Activated CD8-positive, alpha-beta T cell treated with anti-CD3 and anti-CD28 coated beads, Interleukin-2, amount 10 ng/mL, durations not matched to agents 7 days and 5 days (primary cell): ENCODE data around the gene LHX5. TPM values are rescaled to one million over a fixed set of nuclear protein-coding genes. Genes with fewer than 3 reads are reported as not detected.
"Not testable (repeated sequence)": the region's sequence is repeated elsewhere in the genome, so short reads cannot be mapped to it uniquely, and the experiment has no call there.

Experiments
- ATAC-seq: fragments of 150-1000 bp; cut with Tn5 transposase; one replicate; pipeline ENCODE4 v1.10.0; 2021; ENCODE audit warnings: moderate library complexity
- CTCF ChIA-PET: fragments of 350-600 bp; sonication (Branson Sonifier 250); formaldehyde crosslinking; loops from one replicate; lab custom pipeline; 2021; ENCODE audit warnings: antibody characterized with exemption; lab: Charles Lee
- POLR2A ChIA-PET: fragments of 350-600 bp; sonication (Branson Sonifier 250); formaldehyde crosslinking; loops from one replicate; lab custom pipeline; 2021; ENCODE audit warnings: antibody characterized with exemption; lab: Charles Lee
- DNase-seq: peaks from one replicate; pipeline ENCODE4 v3.0.0-alpha.2; 2020
- H3K27ac Mint-ChIP-seq: one replicate; pipeline ENCODE4 v1.8.0; 2021; ENCODE audit warnings: mild to moderate bottlenecking, mixed read lengths
- H3K27me3 Mint-ChIP-seq: one replicate; pipeline ENCODE4 v1.8.0; 2021; ENCODE audit warnings: low read depth, mixed read lengths
- H3K36me3 Mint-ChIP-seq: one replicate; pipeline ENCODE4 v1.8.0; 2021; ENCODE audit warnings: low read depth, mixed read lengths
- H3K4me1 Mint-ChIP-seq: one replicate; pipeline ENCODE4 v1.8.0; 2021; ENCODE audit warnings: low read depth, mixed read lengths
- H3K4me3 Mint-ChIP-seq: one replicate; pipeline ENCODE4 v1.8.0; 2021; ENCODE audit warnings: mild to moderate bottlenecking, mixed read lengths
- H3K9me3 Mint-ChIP-seq: one replicate; pipeline ENCODE4 v1.8.0; 2022; ENCODE audit warnings: mixed read lengths; ENCODE audit not compliant: insufficient read depth
- total RNA-seq, 2 experiments: library from RNA; stranded (reverse); gene quantifications; one replicate each; pipeline ENCODE4 v1.2.3, GENCODE V29; 2021

LHX5 gene
- total RNA-seq, 2 experiments from 2014 or later = not detected

DNA sequence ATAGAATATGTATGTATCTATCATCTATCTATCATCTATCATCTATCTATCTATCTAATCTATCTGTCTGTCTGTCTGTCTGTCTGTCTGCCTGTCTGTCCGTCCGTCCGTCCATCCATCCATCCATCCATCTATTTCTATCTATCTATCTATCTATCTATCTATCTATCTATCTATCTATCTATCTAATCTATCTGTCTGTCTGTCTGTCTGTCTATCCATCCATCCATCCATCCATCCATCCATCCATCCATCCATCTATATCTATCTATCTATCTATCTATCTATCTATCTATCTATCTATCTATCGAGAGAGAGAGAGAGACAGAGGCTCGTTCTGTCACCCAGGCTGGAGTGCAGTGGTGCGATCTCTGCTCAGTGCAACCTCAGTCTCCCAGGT is 24.3 kb upstream of the LHX5 start:
- H3K4me1 Mint-ChIP-seq, H3K36me3 Mint-ChIP-seq, ATAC-seq, H3K27ac Mint-ChIP-seq, H3K4me3 Mint-ChIP-seq, H3K9me3 Mint-ChIP-seq, POLR2A ChIA-PET, DNase-seq, CTCF ChIA-PET: not testable (repeated sequence)
- peaks cover 11% of the 10 kb centered on the region for H3K27me3 Mint-ChIP-seq

GRCh38 chr12:113488322-113488721 is 16.7 kb upstream of the LHX5 start:
- H3K4me3 Mint-ChIP-seq = no peak overlapping the region
- H3K27me3 Mint-ChIP-seq = peaks cover 10% of the 10 kb centered on the region
- no peak for DNase-seq
- ATAC-seq = no peak
- H3K36me3 Mint-ChIP-seq = no peaks in the 10 kb centered on the region
- ChIA-PET CTCF (no interaction called here), POLR2A (no interaction called here)
- no peaks in the 10 kb centered on the region for H3K4me1 Mint-ChIP-seq
- no peak overlapping the region for H3K27ac Mint-ChIP-seq
- no peaks in the 10 kb centered on the region for H3K9me3 Mint-ChIP-seq

GRCh38 chr12:113486722-113487121 is 15.1 kb upstream of the LHX5 start:
- CTCF ChIA-PET = no interaction called here

DNA sequence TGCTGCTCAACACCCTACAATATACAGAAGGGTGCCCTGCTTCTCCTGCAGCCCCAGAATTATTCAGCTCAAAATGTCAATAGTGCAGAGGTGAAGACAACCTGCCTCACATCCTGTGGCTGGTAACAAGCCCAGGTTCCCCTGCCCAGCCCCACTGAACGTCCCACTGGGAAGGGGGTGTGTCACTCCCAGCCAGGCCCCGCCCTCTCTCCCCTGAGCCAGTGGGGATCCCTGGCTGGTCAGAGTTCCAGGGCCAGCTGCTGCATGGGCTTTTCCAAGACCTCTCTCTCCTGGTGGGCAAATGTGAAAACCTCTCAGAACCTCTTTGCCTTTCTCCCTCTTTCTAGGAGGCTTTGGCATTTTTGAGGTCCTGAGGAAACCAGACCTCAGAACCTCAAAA is 13.7 kb upstream of the LHX5 start:
- DNase-seq (no peak), ATAC-seq (no peak)
- Mint-ChIP-seq H3K9me3 (no peaks in the 10 kb centered on the region), H3K36me3 (no peaks in the 10 kb centered on the region), H3K4me3 (no peak overlapping the region), H3K4me1 (no peaks in the 10 kb centered on the region), H3K27ac (no peak overlapping the region), H3K27me3 (peaks cover 25% of the 10 kb centered on the region)
- CTCF ChIA-PET = no interaction called here
- POLR2A ChIA-PET = no interaction called here

More at GRCh38 chr12:113486722-113487121, 15.1 kb upstream of the LHX5 start:
- peaks cover 18% of the 10 kb centered on the region for H3K27me3 Mint-ChIP-seq
- H3K9me3 Mint-ChIP-seq = no peaks in the 10 kb centered on the region
- POLR2A ChIA-PET = no interaction called here
- H3K36me3 Mint-ChIP-seq = no peaks in the 10 kb centered on the region
- H3K4me1 Mint-ChIP-seq = no peaks in the 10 kb centered on the region
- no peak overlapping the region for H3K4me3 Mint-ChIP-seq
- no peak overlapping the region for H3K27ac Mint-ChIP-seq
- no peak for DNase-seq
- ATAC-seq = no peak

DNA sequence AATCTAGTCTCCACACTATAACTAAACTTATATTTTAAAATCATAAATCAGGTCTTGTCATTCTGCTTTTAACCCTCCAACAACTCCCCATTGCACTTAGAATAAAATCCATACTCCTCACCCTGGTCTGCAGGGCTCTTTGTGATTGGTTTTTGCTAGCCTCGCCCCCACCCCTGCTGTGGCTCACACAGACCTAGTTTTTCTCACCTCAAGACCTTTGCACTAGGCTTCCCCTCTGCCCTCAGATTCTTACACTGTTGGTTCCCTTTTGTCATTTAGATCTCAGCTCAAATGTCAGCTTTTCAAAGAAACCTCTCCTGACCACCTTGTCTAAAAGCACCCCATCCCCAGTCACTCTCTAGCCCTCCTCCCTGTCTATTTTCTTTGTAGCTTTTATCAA is 10.7 kb upstream of the LHX5 start:
- Mint-ChIP-seq H3K27me3 (peaks cover 50% of the 10 kb centered on the region), H3K9me3 (no peaks in the 10 kb centered on the region), H3K27ac (no peak overlapping the region), H3K4me1 (peaks cover 2% of the 10 kb centered on the region), H3K4me3 (no peak overlapping the region), H3K36me3 (peaks cover 5% of the 10 kb centered on the region)
- DNase-seq (no peak), ATAC-seq (no peak)
- POLR2A ChIA-PET = no interaction called here
- CTCF ChIA-PET = interaction anchor here (1.2 kb wide), 1 partner anchor 21 kb away, joined by 4 read pairs; no protein-coding TSS in a partner anchor

GRCh38 chr12:113480336-113480971 is 8.8 kb upstream of the LHX5 start:
- CTCF ChIA-PET = no interaction called here
- no peak for DNase-seq
- Mint-ChIP-seq H3K4me3 (no peak overlapping the region), H3K36me3 (peaks cover 5% of the 10 kb centered on the region), H3K4me1 (peaks cover 2% of the 10 kb centered on the region), H3K27me3 (peaks cover 59% of the 10 kb centered on the region), H3K9me3 (no peaks in the 10 kb centered on the region), H3K27ac (peak overlapping the region; percentile 66)
- POLR2A ChIA-PET = no interaction called here
- no peak for ATAC-seq

- peak overlapping the region; percentile 10 for H3K4me3 Mint-ChIP-seq
- no peaks in the 10 kb centered on the region for H3K9me3 Mint-ChIP-seq
- H3K4me1 Mint-ChIP-seq = peaks cover 2% of the 10 kb centered on the region
- ChIA-PET CTCF (no interaction called here), POLR2A (no interaction called here)
- DNase-seq = peak; percentile 58
- H3K27ac Mint-ChIP-seq = peak overlapping the region; percentile 66
- H3K27me3 Mint-ChIP-seq = peaks cover 66% of the 10 kb centered on the region
- peaks cover 5% of the 10 kb centered on the region for H3K36me3 Mint-ChIP-seq
- no peak for ATAC-seq
Observed at GRCh38 chr12:113479590-113480335, 8.1 kb upstream of the LHX5 start.

GRCh38 chr12:113479216-113479589 is 7.5 kb upstream of the LHX5 start:
- Mint-ChIP-seq H3K27me3 (peaks cover 72% of the 10 kb centered on the region), H3K27ac (peak overlapping the region; percentile 66), H3K36me3 (peaks cover 5% of the 10 kb centered on the region), H3K9me3 (no peaks in the 10 kb centered on the region), H3K4me3 (peak overlapping the region; percentile 9), H3K4me1 (peaks cover 7% of the 10 kb centered on the region)
- ATAC-seq (no peak), DNase-seq (no peak)
- CTCF ChIA-PET = no interaction called here
- POLR2A ChIA-PET = no interaction called here

DNA sequence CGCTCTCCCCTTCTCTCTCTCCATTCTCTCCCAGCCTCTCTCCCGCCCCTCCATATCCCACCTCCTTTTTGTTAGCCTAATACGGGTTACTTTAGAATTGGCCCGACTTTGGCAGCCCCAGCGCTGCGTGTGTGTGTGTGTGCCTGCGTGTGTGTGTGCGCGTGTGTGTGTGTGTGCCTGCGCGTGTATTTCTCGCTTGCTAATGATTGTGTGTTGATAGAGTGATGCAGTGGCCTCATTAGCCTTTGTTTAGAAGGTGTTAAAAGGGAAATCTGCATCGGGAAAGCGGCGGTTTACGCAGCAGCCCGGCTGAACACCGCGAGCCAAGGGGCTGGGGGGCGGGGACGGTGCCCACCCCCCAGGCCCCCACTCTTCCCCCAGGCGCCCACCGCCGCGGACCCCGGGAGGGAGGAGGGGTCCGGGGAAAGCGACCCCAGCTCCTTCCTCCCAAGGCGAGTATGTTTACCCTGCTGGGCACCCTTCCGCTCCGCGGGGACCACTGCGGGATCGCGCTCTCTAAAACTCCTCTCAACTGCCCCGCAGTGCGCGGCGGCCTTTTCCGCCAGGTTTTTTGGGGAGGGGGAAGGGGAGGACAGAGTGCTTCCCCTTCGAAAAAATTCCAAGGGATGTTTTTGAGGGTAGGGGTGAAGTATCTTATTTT is 6.8 kb upstream of the LHX5 start:
- Mint-ChIP-seq H3K36me3 (peaks cover 5% of the 10 kb centered on the region), H3K27me3 (peaks cover 79% of the 10 kb centered on the region), H3K27ac (no peak overlapping the region), H3K4me1 (peaks cover 10% of the 10 kb centered on the region), H3K9me3 (no peaks in the 10 kb centered on the region), H3K4me3 (no peak overlapping the region)
- ChIA-PET CTCF (no interaction called here), POLR2A (no interaction called here)
- DNase-seq (no peak), ATAC-seq (no peak)

DNA sequence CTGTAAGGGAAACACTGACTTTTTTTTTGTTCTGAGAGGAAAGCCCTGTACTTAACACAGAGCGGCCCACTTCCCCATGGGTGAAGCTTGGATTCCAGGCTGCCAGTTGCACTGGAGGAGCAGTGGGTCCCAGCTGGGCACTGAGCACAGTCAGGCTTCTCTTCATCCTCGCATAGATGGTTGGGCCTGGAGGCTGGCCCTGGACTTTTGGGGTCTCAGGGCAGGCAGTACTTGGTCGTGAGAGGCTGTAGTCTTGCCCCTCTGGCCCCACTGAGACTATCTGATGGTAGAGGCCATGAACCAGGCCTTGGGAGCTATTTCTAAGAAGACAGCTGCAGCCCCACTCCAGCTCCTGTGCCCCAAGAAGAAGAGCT is 6.2 kb upstream of the LHX5 start:
- no peak for ATAC-seq

GRCh38 chr12:113477171-113477841 is 5.6 kb upstream of the LHX5 start:
- no peak overlapping the region for H3K27ac Mint-ChIP-seq
- peaks cover 83% of the 10 kb centered on the region for H3K27me3 Mint-ChIP-seq
- DNase-seq (no peak), ATAC-seq (no peak)
- H3K4me3 Mint-ChIP-seq = no peak overlapping the region
- POLR2A ChIA-PET = no interaction called here
- CTCF ChIA-PET = no interaction called here
- H3K36me3 Mint-ChIP-seq = peaks cover 5% of the 10 kb centered on the region
- peaks cover 13% of the 10 kb centered on the region for H3K4me1 Mint-ChIP-seq
- H3K9me3 Mint-ChIP-seq = no peaks in the 10 kb centered on the region

More for the DNA sequence above, 6.2 kb upstream of the LHX5 start:
- DNase-seq = no peak
- H3K27ac Mint-ChIP-seq = no peak overlapping the region
- POLR2A ChIA-PET = no interaction called here
- CTCF ChIA-PET = no interaction called here
- H3K36me3 Mint-ChIP-seq = peaks cover 5% of the 10 kb centered on the region
- peaks cover 80% of the 10 kb centered on the region for H3K27me3 Mint-ChIP-seq
- no peaks in the 10 kb centered on the region for H3K9me3 Mint-ChIP-seq
- H3K4me1 Mint-ChIP-seq = peaks cover 13% of the 10 kb centered on the region
- no peak overlapping the region for H3K4me3 Mint-ChIP-seq
